Measurements from ENCODE around the gene U2SURP.

U2SURP gene

GRCh38 chr3:143098032-143098764 is 96.8 kb downstream of the U2SURP start:
- in situ Hi-C loops (cut with MboI; ENCODE audit: low sequenced_read_pairs): no loop called here

GRCh38 chr3:143099210-143099609 is 97.8 kb downstream of the U2SURP start:
- in situ Hi-C loops (cut with MboI; ENCODE audit: low sequenced_read_pairs): no loop called here

GRCh38 chr3:143099690-143100089 is 98.3 kb downstream of the U2SURP start:
- in situ Hi-C loops (cut with MboI; ENCODE audit: low sequenced_read_pairs): no loop called here

- in situ Hi-C loops (cut with MboI; ENCODE audit: low sequenced_read_pairs): no loop called here
Measured at GRCh38 chr3:143100451-143100850, 99.1 kb downstream of the U2SURP start.

GRCh38 chr3:143101792-143102381 is 100.5 kb downstream of the U2SURP start:
- in situ Hi-C loops (cut with MboI; ENCODE audit: low sequenced_read_pairs): no loop called here

GRCh38 chr3:143103652-143104051 is 102.3 kb downstream of the U2SURP start:
- in situ Hi-C loops (cut with MboI; ENCODE audit: low sequenced_read_pairs): no loop called here

- in situ Hi-C loops (cut with MboI; ENCODE audit: low sequenced_read_pairs): no loop called here
Measured at GRCh38 chr3:143105170-143105569, 103.8 kb downstream of the U2SURP start.

GRCh38 chr3:143109861-143110260 is 108.5 kb downstream of the U2SURP start:
- in situ Hi-C loops (cut with MboI; ENCODE audit: low sequenced_read_pairs): no loop called here

All from HL-60/S4 treated with retinoic acid at 250 ng/mL for 4 days and 3 days (cell line).